Caco-2 (cell line): ENCODE results near the gene SORCS2. TPM values are rescaled to one million over a fixed set of nuclear protein-coding genes. Genes with fewer than 3 reads are reported as not detected.

Source experiments
- BruUV-seq: library from RNA; stranded (reverse); fragments of 400-500 nt; replicated peaks from 2 replicates; lab custom pipeline; 2021; lab: Mats Ljungman, UMichigan
- CTCF ChIA-PET: fragments of 300-600 bp; sonication (Branson Sonifier 250); formaldehyde crosslinking; loops from one replicate; lab custom pipeline; 2022; ENCODE audit warnings: antibody characterized with exemption; lab: Charles Lee
- POLR2A ChIA-PET: fragments of 300-600 bp; sonication (Branson Sonifier 250); formaldehyde crosslinking; loops from one replicate; lab custom pipeline; 2022; ENCODE audit warnings: antibody characterized with exemption; lab: Charles Lee
- DNase-seq, 2 experiments: peaks; one replicate each; pipeline versions ENCODE4 v3.0.0 to v3.0.0-alpha.2; 2020 to 2022
- H3K27me3 ChIP-seq: replicated peaks from 2 replicates; pipeline ENCODE4 v1.6.0; 2011; ENCODE audit warnings: low read length; ENCODE audit not compliant: control insufficient read depth, insufficient read depth
- H3K36me3 ChIP-seq: 2 replicates; pipeline ENCODE4 v1.5.1; 2011; ENCODE audit warnings: low read length; ENCODE audit not compliant: control insufficient read depth, insufficient read depth
- H3K4me1 ChIP-seq: fragments of 250-450 bp; sonication (Bioruptor Pico); 2 replicates; pipeline ENCODE4 v1.5.1; 2020; ENCODE audit warnings: mild to moderate bottlenecking
- H3K4me3 ChIP-seq: 2 replicates; pipeline ENCODE4 v1.5.1; 2011; ENCODE audit warnings: low read depth, mild to moderate bottlenecking, control low read depth, low read length
- H3K9me3 ChIP-seq: fragments of 250-450 bp; sonication (Bioruptor Pico); 2 replicates; pipeline ENCODE4 v1.5.1; 2020; ENCODE audit warnings: mild to moderate bottlenecking, moderate library complexity
- H3K27ac Mint-ChIP-seq: one replicate; pipeline ENCODE4 v1.8.0; 2022; ENCODE audit warnings: mixed read lengths; ENCODE audit not compliant: unreplicated experiment
- H3K27me3 Mint-ChIP-seq: one replicate; pipeline ENCODE4 v1.8.0; 2022; ENCODE audit warnings: mixed read lengths; ENCODE audit not compliant: insufficient read depth, unreplicated experiment
- H3K36me3 Mint-ChIP-seq: one replicate; pipeline ENCODE4 v1.8.0; 2022; ENCODE audit warnings: mild to moderate bottlenecking, mixed read lengths; ENCODE audit not compliant: insufficient read depth, unreplicated experiment
- H3K4me1 Mint-ChIP-seq: one replicate; pipeline ENCODE4 v1.8.0; 2022; ENCODE audit warnings: low read depth, mixed read lengths; ENCODE audit not compliant: unreplicated experiment
- H3K4me3 Mint-ChIP-seq: one replicate; pipeline ENCODE4 v1.8.0; 2022; ENCODE audit warnings: mild to moderate bottlenecking, moderate library complexity, mixed read lengths; ENCODE audit not compliant: unreplicated experiment
- H3K9me3 Mint-ChIP-seq: one replicate; pipeline ENCODE4 v1.8.0; 2022; ENCODE audit warnings: mixed read lengths; ENCODE audit not compliant: unreplicated experiment
- CTCF ChIP-seq, 2 experiments: fragments of 200-600 bp in 1 of 2; IDR thresholded peaks; 1 replicate in 1 of 2; 2 replicates in 1 of 2; pipeline versions ENCODE4 v1.5.1 to v1.8.0; 2011 to 2022; ENCODE audit warnings: antibody characterized with exemption in 1 of 2, control low read depth in 1 of 2, inconsistent platforms in 1 of 2, low read depth in 1 of 2, low read length in 1 of 2, mild to moderate bottlenecking in 1 of 2, moderate library complexity in 1 of 2; ENCODE audit not compliant: insufficient read depth in 1 of 2, severe bottlenecking in 1 of 2, unreplicated experiment in 1 of 2
- intact Hi-C: fragments of 100-400 bp; cut with micrococcal nuclease; formaldehyde crosslinking; loops from one replicate; pipeline ENCODE4 v1.10.0; 2022; ENCODE audit not compliant: unreplicated experiment
- total RNA-seq: library from RNA; stranded (reverse); gene quantifications from 2 replicates; pipeline ENCODE4 v1.2.3, GENCODE V29; 2022

Gene SORCS2
- total RNA-seq, 1 experiment from 2014 or later, result 1.6 TPM

- CTCF ChIA-PET, result no interaction called here
- TF ChIP-seq CTCF (IDR thresholded peaks at IDR 0.05; ENCODE audit: insufficient read depth in 1 of 2, low read depth in 1 of 2, low read length in 1 of 2, severe bottlenecking in 1 of 2, unreplicated experiment in 1 of 2), result no peak
Measured at GRCh38 chr4:7206911-7207567, 14.7 kb downstream of the SORCS2 start.

GRCh38 chr4:7207628-7208231 is 15.4 kb downstream of the SORCS2 start:
- DNase-seq, result no peak
- POLR2A ChIA-PET, result interaction anchor here (0.6 kb wide), 1 partner anchor 227 kb away, joined by 3 read pairs; the partner anchor contains the start of gene PSAPL1
- Histone ChIP-seq H3K4me3 (no peak overlapping the region), H3K36me3 (no peaks in the 10 kb centered on the region), H3K27me3 (no peaks in the 10 kb centered on the region), H3K4me1 (no peaks in the 10 kb centered on the region), H3K9me3 (no peaks in the 10 kb centered on the region)
- no peaks in the 10 kb centered on the region for H3K27me3 Mint-ChIP-seq
- no peak overlapping the region for H3K27ac Mint-ChIP-seq
- no TSS peak for BruUV-seq
- CTCF ChIA-PET, result no interaction called here
- H3K4me1 Mint-ChIP-seq, result no peaks in the 10 kb centered on the region
- H3K9me3 Mint-ChIP-seq, result no peaks in the 10 kb centered on the region
- H3K36me3 Mint-ChIP-seq, result no peaks in the 10 kb centered on the region
- no peak for TF ChIP-seq CTCF (IDR thresholded peaks at IDR 0.05; ENCODE audit: insufficient read depth in 1 of 2, low read depth in 1 of 2, low read length in 1 of 2, severe bottlenecking in 1 of 2, unreplicated experiment in 1 of 2)
- no peak overlapping the region for H3K4me3 Mint-ChIP-seq
- intact Hi-C loops, result no loop called here

More at GRCh38 chr4:7206911-7207567, 14.7 kb downstream of the SORCS2 start:
- POLR2A ChIA-PET, result interaction anchor here (0.6 kb wide), 1 partner anchor 228 kb away, joined by 3 read pairs; the partner anchor contains the start of gene PSAPL1
- no TSS peak for BruUV-seq
- H3K27me3 Mint-ChIP-seq, result no peaks in the 10 kb centered on the region
- no peak for DNase-seq
- no peak overlapping the region for H3K4me3 Mint-ChIP-seq
- Histone ChIP-seq H3K36me3 (no peaks in the 10 kb centered on the region), H3K27me3 (no peaks in the 10 kb centered on the region), H3K9me3 (no peaks in the 10 kb centered on the region), H3K4me1 (no peaks in the 10 kb centered on the region), H3K4me3 (no peak overlapping the region)
- H3K27ac Mint-ChIP-seq, result no peak overlapping the region
- intact Hi-C loops, result no loop called here
- H3K9me3 Mint-ChIP-seq, result no peaks in the 10 kb centered on the region
- H3K36me3 Mint-ChIP-seq, result no peaks in the 10 kb centered on the region
- peaks cover under 1% of the 10 kb centered on the region for H3K4me1 Mint-ChIP-seq

- no peak for DNase-seq
- no peak overlapping the region for H3K4me3 ChIP-seq
- no peaks in the 10 kb centered on the region for H3K4me1 ChIP-seq
- H3K9me3 Mint-ChIP-seq, result no peaks in the 10 kb centered on the region
- H3K36me3 ChIP-seq, result no peaks in the 10 kb centered on the region
- ChIA-PET CTCF (no interaction called here), POLR2A (no interaction called here)
- BruUV-seq, result no TSS peak
- H3K4me3 Mint-ChIP-seq, result no peak overlapping the region
- no peaks in the 10 kb centered on the region for H3K36me3 Mint-ChIP-seq
- H3K9me3 ChIP-seq, result peaks cover under 1% of the 10 kb centered on the region; the same call in 1 of the 2 replicates
- TF ChIP-seq CTCF (IDR thresholded peaks at IDR 0.05; ENCODE audit: insufficient read depth in 1 of 2, low read depth in 1 of 2, low read length in 1 of 2, severe bottlenecking in 1 of 2, unreplicated experiment in 1 of 2), result no peak
- intact Hi-C loops, result no loop called here
- no peaks in the 10 kb centered on the region for H3K27me3 ChIP-seq
- no peak overlapping the region for H3K27ac Mint-ChIP-seq
- no peaks in the 10 kb centered on the region for H3K27me3 Mint-ChIP-seq
- no peaks in the 10 kb centered on the region for H3K4me1 Mint-ChIP-seq
Measured at GRCh38 chr4:7208509-7209451, 16.4 kb downstream of the SORCS2 start.
